ENCODE data around the gene ARID3A.

GRCh38 chr19:885536-886224, 40.2 kb upstream of the ARID3A start:
- TF ChIP-seq ZBTB1 (CRISPR knock-in tag; IDR thresholded peaks at IDR 0.05; ENCODE audit: borderline replicate concordance) (no peak), ZNF335 (CRISPR knock-in tag; IDR thresholded peaks at IDR 0.05) (no peak), ZNF530 (CRISPR knock-in tag; IDR thresholded peaks at IDR 0.05; ENCODE audit: low read depth) (no peak), ZKSCAN1 (IDR thresholded peaks at IDR 0.05; ENCODE audit: low read length) (no peak), SP1 (IDR thresholded peaks at IDR 0.05) (no peak), SP1 (CRISPR knock-in tag; IDR thresholded peaks at IDR 0.05) (no peak), AGO2 (optimal IDR thresholded peaks at IDR 0.05; ENCODE audit: low read depth, low read length) (peak; percentile 78), IRX3 (CRISPR knock-in tag; IDR thresholded peaks at IDR 0.05; ENCODE audit: borderline replicate concordance, low read depth) (no peak), NCOA2 (CRISPR knock-in tag; IDR thresholded peaks at IDR 0.05) (no peak), ZNF333 (CRISPR knock-in tag; IDR thresholded peaks at IDR 0.05; ENCODE audit: borderline replicate concordance) (no peak)
- TF ChIP-seq, protein P1, sequence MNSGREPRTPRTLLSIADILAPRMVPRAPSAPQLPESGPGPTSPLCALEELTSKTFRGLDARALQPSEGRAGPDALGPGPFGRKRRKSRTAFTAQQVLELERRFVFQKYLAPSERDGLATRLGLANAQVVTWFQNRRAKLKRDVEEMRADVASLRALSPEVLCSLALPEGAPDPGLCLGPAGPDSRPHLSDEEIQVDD (CRISPR knock-in tag; IDR thresholded peaks at IDR 0.05; ENCODE audit: borderline replicate concordance), result no peak

Measured in HepG2 (cell line).